ENCODE measurements around the gene OR11H6. TPM values are rescaled to one million over a fixed set of nuclear protein-coding genes. Genes with fewer than 3 reads are reported as not detected.
"Not testable (repeated sequence)": the region's sequence is repeated elsewhere in the genome, so short reads cannot be mapped to it uniquely, and the experiment has no call there.

OR11H6 gene
- total RNA-seq, 1 donor from 2014 or later: not detected

DNA sequence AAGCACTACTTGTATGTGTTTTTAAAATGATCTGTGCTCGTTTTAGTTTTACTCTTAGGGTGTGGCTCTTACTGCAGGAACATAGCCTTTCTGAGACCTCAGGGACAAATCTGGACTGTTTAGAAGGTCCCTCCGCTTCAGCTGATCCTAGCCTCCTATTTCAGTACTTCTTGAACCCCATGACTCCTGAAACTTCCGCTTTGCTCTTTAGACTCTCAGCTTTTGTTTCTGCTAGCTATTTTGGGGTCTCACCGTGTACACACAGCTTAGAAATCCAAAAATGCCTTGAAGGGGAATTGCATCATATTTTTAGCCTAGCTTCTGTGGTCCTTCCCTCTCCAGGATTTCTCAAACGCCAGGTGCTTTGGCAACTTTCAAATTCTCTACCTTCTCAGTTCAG lies 24.5 kb upstream of the OR11H6 start:
- intact Hi-C loops (cut with micrococcal nuclease): no loop called here
- Mint-ChIP-seq H3K9me3 (no peaks in the 10 kb centered on the region), H3K4me3 (ENCODE audit: low read depth) (no peak overlapping the region), H3K36me3 (ENCODE audit: low read depth) (no peaks in the 10 kb centered on the region), H3K27me3 (ENCODE audit: low read depth) (peaks cover 2% of the 10 kb centered on the region), H3K4me1 (ENCODE audit: low read depth) (no peaks in the 10 kb centered on the region), H3K27ac (no peak overlapping the region)
- no peak for DNase-seq (ENCODE audit: low spot score)

DNA sequence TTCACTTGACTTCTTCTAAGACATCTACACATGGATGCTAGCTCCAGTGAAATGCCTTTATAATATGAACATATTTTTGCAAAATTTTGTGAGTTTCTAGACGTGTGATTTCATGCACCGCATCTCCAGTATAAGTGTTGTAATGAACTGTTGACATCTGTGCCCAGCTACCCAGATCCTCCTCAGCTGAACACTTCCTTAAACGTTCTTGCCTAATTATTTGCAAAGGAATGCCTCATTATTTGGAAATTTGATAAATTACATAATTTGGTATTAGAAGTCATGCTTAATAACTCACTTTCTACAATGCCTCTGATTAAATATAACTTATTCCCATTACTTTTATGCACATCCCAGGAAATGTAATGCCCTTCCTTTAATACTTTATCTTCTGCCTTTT lies 18.8 kb upstream of the OR11H6 start:
- Mint-ChIP-seq H3K4me3 (ENCODE audit: low read depth) (no peak overlapping the region), H3K27me3 (ENCODE audit: low read depth) (no peaks in the 10 kb centered on the region), H3K4me1 (ENCODE audit: low read depth) (no peaks in the 10 kb centered on the region), H3K27ac (no peak overlapping the region), H3K36me3 (ENCODE audit: low read depth) (no peaks in the 10 kb centered on the region), H3K9me3 (no peaks in the 10 kb centered on the region)
- DNase-seq (ENCODE audit: low spot score): no peak
- intact Hi-C loops (cut with micrococcal nuclease): no loop called here

DNA sequence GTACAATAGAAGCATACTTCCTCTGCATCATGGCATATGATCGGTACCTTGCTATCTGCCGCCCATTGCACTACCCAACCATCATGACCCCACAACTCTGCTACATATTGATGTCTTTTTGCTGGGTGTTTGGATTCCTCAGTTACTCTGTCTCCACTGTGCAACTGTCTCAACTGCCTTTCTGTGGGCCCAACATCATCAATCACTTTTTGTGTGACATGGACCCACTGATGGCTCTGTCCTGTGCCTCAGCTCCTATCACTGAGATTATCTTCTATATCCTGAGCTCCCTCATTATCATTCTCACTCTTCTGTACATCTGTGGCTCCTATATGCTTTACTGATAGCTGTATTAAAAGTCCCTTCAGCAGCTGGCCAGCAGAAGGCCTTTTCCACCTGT lies 13.9 kb upstream of the OR11H6 start:
- intact Hi-C loops (cut with micrococcal nuclease): no loop called here
- H3K4me1 Mint-ChIP-seq (ENCODE audit: low read depth): no peaks in the 10 kb centered on the region
- no peak overlapping the region for H3K27ac Mint-ChIP-seq

DNA sequence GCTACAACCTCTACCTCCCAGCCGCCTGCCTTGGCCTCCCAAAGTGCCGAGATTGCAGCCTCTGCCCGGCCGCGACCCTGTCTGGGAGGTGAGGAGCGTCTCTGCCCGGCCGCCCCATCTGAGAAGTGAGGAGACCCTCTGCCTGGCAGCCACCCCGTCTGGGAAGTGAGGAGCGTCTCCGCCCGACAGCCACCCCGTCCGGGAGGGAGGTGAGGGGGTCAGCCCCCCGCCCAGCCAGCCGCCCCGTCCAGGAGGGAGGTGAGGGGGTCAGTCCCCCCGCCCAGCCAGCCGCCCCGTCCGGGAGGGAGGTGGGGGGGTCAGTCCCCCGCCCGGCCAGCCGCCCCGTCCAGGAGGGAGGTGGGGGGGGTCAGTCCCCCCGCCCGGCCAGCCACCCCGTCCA lies 11.1 kb upstream of the OR11H6 start:
- DNase-seq (ENCODE audit: low spot score); H3K4me3 Mint-ChIP-seq (ENCODE audit: low read depth); H3K36me3 Mint-ChIP-seq (ENCODE audit: low read depth); H3K27ac Mint-ChIP-seq; H3K4me1 Mint-ChIP-seq (ENCODE audit: low read depth); H3K27me3 Mint-ChIP-seq (ENCODE audit: low read depth); H3K9me3 Mint-ChIP-seq; intact Hi-C loops (cut with micrococcal nuclease): not testable (repeated sequence)

More for the DNA sequence above, 13.9 kb upstream of the OR11H6 start:
- Mint-ChIP-seq H3K27me3 (ENCODE audit: low read depth) (no peaks in the 10 kb centered on the region), H3K4me3 (ENCODE audit: low read depth) (no peak overlapping the region), H3K9me3 (no peaks in the 10 kb centered on the region), H3K36me3 (ENCODE audit: low read depth) (no peaks in the 10 kb centered on the region)
- no peak for DNase-seq (ENCODE audit: low spot score)

DNA sequence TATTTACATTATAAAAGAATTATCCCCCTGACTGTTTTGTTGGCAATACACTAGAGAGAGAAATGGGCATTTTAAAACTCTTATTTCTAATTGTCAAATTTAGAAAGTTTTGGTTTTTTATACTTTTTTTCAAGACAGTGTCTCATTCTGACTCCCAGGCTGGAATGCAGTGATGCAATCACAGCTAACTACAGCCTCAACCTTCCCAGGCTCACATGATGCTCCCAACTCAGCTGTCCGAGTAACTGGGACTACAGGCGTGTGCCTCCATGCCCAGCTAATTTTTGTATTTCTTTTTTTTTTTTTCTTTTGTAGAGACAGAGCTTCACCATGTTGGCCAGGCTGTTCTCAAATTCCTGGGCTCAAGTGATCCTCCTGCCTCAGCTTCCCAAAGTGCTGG lies 8.3 kb upstream of the OR11H6 start:
- Mint-ChIP-seq H3K9me3 (no peaks in the 10 kb centered on the region), H3K36me3 (ENCODE audit: low read depth) (no peaks in the 10 kb centered on the region), H3K4me3 (ENCODE audit: low read depth) (no peak overlapping the region), H3K27me3 (ENCODE audit: low read depth) (no peaks in the 10 kb centered on the region), H3K27ac (no peak overlapping the region), H3K4me1 (ENCODE audit: low read depth) (no peaks in the 10 kb centered on the region)
- intact Hi-C loops (cut with micrococcal nuclease): no loop called here
- DNase-seq (ENCODE audit: low spot score): no peak

DNA sequence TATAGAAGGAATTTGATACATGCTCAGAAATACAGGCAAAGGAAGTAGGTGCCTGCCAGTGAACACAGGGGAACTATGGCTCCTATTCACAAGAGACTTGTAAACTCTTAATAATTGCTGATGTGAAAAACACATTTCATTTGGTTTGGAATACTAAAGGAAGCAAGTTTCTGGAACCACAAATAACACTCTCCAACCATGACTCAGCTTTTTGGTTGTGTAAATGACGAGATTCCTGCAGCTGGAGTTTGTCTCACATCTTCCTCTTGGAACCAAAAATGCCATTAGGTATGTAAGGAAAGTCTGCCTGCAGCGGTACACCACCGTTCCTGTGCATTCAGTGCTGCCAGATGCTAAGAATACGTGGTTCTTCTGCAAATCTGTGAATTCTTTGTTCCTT lies 4.5 kb upstream of the OR11H6 start:
- no peaks in the 10 kb centered on the region for H3K4me1 Mint-ChIP-seq (ENCODE audit: low read depth)
- no peak overlapping the region for H3K27ac Mint-ChIP-seq
- H3K27me3 Mint-ChIP-seq (ENCODE audit: low read depth): no peaks in the 10 kb centered on the region
- intact Hi-C loops (cut with micrococcal nuclease): no loop called here
- no peak for DNase-seq (ENCODE audit: low spot score)
- no peaks in the 10 kb centered on the region for H3K36me3 Mint-ChIP-seq (ENCODE audit: low read depth)
- no peak overlapping the region for H3K4me3 Mint-ChIP-seq (ENCODE audit: low read depth)
- no peaks in the 10 kb centered on the region for H3K9me3 Mint-ChIP-seq

DNA sequence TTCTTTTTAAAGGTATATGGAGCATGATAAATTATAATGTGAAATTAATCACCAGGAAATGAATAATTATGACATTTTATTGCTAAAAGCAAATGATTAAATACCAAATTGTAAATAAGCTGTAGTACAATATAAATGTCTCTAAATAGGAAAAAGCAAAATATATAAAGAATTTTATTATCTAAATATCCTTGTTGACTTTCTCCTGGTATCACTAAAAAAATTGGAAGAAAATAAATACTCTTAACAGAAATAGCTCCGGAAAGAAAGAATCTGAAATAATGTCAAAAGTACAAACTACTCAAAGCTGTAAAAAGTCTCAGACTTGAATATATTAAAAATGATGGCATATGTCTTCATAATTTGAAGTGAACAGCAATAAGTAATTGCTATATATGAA lies 5.2 kb downstream of the OR11H6 start, which contains the start of gene OR11H7:
OR11H7 (plus strand) TSS at position 301 of the 400 bp plus-strand sequence.
- no peaks in the 10 kb centered on the region for H3K27me3 Mint-ChIP-seq (ENCODE audit: low read depth)
- no peaks in the 10 kb centered on the region for H3K4me1 Mint-ChIP-seq (ENCODE audit: low read depth)
- H3K27ac Mint-ChIP-seq: no peak within 1 kb of the TSS
- H3K9me3 Mint-ChIP-seq: no peaks in the 10 kb centered on the region
- no peak for DNase-seq (ENCODE audit: low spot score)
- no peak within 1 kb of the TSS for H3K4me3 Mint-ChIP-seq (ENCODE audit: low read depth)
- H3K36me3 Mint-ChIP-seq (ENCODE audit: low read depth): no peaks in the 10 kb centered on the region
- intact Hi-C loops (cut with micrococcal nuclease): no loop called here

DNA sequence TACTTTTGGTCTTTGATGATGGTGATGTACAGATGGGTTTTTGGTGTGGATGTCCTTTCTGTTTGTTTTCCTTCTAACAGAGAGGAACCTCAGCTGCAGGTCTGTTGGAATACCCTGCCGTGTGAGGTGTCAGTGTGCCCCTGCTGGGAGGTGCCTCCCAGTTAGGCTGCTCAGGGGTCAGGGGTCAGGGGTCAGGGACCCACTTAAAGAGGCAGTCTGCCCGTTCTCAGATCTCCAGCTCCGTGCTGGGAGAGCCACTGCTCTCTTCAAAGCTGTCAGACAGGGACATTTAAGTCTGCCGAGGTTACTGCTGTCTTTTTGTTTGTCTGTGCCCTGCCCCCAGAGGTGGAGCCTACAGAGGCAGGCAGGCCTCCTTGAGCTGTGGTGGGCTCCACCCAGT lies 11.9 kb downstream of the OR11H6 start:
- H3K36me3 Mint-ChIP-seq (ENCODE audit: low read depth); intact Hi-C loops (cut with micrococcal nuclease); H3K9me3 Mint-ChIP-seq; H3K4me1 Mint-ChIP-seq (ENCODE audit: low read depth); H3K27ac Mint-ChIP-seq; H3K27me3 Mint-ChIP-seq (ENCODE audit: low read depth); DNase-seq (ENCODE audit: low spot score); H3K4me3 Mint-ChIP-seq (ENCODE audit: low read depth): not testable (repeated sequence)

DNA sequence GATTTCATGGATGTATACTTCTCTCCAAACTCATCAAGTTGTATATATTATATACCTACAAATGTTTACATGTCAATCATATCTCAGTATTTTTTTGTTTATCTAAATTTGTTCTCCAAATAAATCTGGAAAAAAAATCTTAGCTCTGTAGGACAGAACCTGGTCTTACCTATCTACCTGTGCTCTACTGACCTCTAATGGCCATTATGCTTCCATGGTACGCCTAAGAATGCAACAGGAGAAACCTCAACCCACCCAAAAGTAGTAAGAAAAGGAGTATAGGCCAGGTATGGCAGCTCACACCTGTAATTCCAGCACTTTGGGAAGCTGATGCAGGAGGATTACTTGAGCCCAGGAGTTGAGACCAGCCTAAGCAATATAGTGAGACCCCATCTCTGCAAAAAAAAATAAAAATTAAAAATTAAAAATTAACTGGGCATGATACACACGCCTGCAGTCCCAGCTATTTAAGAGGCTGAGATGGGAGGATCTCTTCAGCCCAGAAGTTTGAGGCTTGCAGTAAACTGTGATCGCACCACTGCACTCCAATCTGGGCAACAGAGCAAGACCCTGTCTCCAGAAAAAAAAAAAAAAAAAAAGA lies 24.2 kb downstream of the OR11H6 start:
- H3K9me3 Mint-ChIP-seq: peaks cover 5% of the 10 kb centered on the region
- no peak overlapping the region for H3K27ac Mint-ChIP-seq

DNA sequence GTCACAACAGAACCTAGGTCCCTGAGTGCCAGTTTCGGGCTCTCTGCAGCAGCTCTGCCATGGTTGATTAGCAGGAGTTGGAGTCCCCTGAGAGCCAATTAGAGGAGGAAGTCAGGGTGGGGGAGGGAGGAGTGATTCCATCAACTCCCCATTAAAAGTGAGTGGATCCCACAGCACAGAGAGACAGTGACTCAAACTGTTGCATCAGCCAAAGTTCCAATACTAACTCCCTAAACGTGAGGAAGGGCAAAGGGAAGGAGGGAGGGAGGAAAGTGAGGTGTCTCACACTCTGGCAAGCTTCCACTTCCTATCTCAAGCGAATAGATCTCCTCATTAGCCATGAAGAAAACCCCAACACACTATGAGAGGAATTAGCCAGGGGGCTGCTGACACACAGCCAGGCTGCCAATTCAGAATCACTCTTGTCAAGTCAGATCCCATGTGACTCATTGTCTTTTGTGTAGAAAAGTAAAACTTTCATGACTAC lies 39.2 kb downstream of the OR11H6 start:
- no peak overlapping the region for H3K27ac Mint-ChIP-seq
- no peaks in the 10 kb centered on the region for H3K27me3 Mint-ChIP-seq (ENCODE audit: low read depth)
- no peaks in the 10 kb centered on the region for H3K4me1 Mint-ChIP-seq (ENCODE audit: low read depth)
- intact Hi-C loops (cut with micrococcal nuclease): no loop called here
- H3K9me3 Mint-ChIP-seq: no peaks in the 10 kb centered on the region
- no peaks in the 10 kb centered on the region for H3K36me3 Mint-ChIP-seq (ENCODE audit: low read depth)
- no peak for DNase-seq (ENCODE audit: low spot score)
- H3K4me3 Mint-ChIP-seq (ENCODE audit: low read depth): no peak overlapping the region

More for the DNA sequence above, 24.2 kb downstream of the OR11H6 start:
- Mint-ChIP-seq H3K27me3 (ENCODE audit: low read depth) (no peaks in the 10 kb centered on the region), H3K4me3 (ENCODE audit: low read depth) (no peak overlapping the region), H3K36me3 (ENCODE audit: low read depth) (no peaks in the 10 kb centered on the region), H3K4me1 (ENCODE audit: low read depth) (no peaks in the 10 kb centered on the region)
- no peak for DNase-seq (ENCODE audit: low spot score)
- intact Hi-C loops (cut with micrococcal nuclease): no loop called here

DNA sequence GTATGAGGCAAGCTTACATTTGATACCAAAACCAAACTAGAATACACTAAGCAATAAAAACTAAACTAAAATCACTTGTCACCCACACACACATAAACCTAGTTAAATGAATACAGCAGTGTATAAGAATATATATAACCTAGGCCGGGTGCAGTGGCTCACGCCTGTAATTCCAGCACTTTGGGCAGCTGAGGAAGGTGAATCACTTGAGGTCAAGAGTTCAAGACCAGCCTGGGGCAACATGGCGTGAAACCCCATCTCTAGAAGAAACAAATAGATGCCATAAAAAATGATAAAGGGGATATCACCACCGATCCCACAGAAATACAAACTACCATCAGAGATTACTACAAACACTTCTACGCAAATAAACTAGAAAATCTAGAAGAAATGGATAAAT lies 40.9 kb downstream of the OR11H6 start:
- H3K36me3 Mint-ChIP-seq (ENCODE audit: low read depth); H3K9me3 Mint-ChIP-seq; H3K27ac Mint-ChIP-seq; H3K27me3 Mint-ChIP-seq (ENCODE audit: low read depth); H3K4me1 Mint-ChIP-seq (ENCODE audit: low read depth); DNase-seq (ENCODE audit: low spot score); H3K4me3 Mint-ChIP-seq (ENCODE audit: low read depth); intact Hi-C loops (cut with micrococcal nuclease): not testable (repeated sequence)

DNA sequence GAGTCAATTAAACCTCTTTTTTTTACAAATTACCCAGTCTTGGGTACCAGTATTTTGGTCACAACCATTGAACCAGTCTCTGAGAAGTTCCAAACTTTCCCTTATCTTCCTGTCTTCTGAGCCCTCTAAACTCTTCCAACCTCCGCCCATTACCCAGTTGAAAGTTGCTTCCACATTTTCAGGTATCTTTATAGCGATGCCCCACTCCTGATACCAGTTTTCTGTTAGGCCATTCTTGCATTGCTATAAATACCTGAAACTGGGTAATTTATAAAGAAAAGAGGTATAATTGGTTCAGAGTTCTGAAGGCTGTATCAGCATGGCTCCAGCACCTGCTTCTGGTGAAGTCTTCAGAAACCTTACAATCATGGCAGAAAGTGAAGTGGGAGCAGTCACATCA lies 50.6 kb downstream of the OR11H6 start:
- intact Hi-C loops (cut with micrococcal nuclease): no loop called here
- no peak overlapping the region for H3K27ac Mint-ChIP-seq
- no peaks in the 10 kb centered on the region for H3K27me3 Mint-ChIP-seq (ENCODE audit: low read depth)
- H3K4me1 Mint-ChIP-seq (ENCODE audit: low read depth): no peaks in the 10 kb centered on the region
- no peak overlapping the region for H3K4me3 Mint-ChIP-seq (ENCODE audit: low read depth)
- peaks cover 10% of the 10 kb centered on the region for H3K36me3 Mint-ChIP-seq (ENCODE audit: low read depth)
- H3K9me3 Mint-ChIP-seq: peaks cover 48% of the 10 kb centered on the region
- no peak for DNase-seq (ENCODE audit: low spot score)
